HG03097 (cell line): Measurements from ENCODE around the gene PPIP5K1.
A peak's percentile ranks its signal among the peaks of the same experiment; 100 is the strongest.

Experiments used
- ATAC-seq: cut with Tn5 transposase; IDR thresholded peaks from one replicate; pipeline ENCODE4 v1.9.1; 2021; ENCODE audit not compliant: unreplicated experiment, low FRiP score

PPIP5K1 gene

GRCh38 chr15:43492673-43493601 lies 97.1 kb downstream of the PPIP5K1 start, which contains the start of gene TP53BP1:
TSS of gene TP53BP1 (minus strand) at chr15:43493156. CDS start at chr15:43493043, 113 bp downstream.
- peak; percentile 94 for ATAC-seq

DNA sequence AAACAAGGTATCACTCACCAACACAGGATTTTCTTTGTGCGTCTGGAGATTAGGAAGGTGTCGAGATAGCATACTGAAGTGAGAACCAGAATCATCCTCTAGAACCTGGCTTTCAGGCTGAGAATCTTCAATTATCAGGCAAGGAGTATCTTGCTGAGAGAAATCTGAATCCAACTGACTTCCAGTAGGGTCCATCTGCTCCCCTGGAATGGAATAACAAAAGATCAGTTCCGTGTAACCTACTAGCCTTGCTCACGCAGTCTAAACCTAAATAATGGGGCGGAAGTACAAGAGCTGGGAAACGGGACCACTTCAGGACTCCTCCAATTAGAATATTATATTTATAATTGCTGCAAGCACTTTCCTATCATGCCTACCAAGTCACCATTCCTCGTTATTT lies 97.7 kb downstream of the PPIP5K1 start:
- no peak for ATAC-seq

- no peak for ATAC-seq
Measured at GRCh38 chr15:43489191-43489590, 100.8 kb downstream of the PPIP5K1 start.

DNA sequence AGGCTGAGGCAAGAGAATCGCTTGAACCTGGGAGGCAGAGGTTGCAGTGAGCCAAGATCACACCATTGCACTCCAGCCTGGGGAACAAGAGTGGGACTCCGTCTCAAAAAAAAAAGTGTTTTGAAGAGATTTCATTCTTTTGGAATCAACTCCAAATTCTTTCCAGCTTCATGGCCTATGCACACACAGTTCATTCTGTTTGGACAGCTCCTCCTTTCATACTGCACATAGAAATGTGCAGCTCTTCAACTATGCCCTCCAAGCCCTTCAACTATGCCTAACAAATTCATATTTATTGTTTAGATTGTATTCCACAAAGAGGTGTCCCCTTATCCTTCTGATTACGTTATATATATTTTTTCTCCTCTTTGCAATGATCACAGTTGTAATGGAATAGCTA lies 101.2 kb downstream of the PPIP5K1 start:
- ATAC-seq = no peak

- no peak for ATAC-seq
Measured at GRCh38 chr15:43487271-43487895, 102.6 kb downstream of the PPIP5K1 start.

DNA sequence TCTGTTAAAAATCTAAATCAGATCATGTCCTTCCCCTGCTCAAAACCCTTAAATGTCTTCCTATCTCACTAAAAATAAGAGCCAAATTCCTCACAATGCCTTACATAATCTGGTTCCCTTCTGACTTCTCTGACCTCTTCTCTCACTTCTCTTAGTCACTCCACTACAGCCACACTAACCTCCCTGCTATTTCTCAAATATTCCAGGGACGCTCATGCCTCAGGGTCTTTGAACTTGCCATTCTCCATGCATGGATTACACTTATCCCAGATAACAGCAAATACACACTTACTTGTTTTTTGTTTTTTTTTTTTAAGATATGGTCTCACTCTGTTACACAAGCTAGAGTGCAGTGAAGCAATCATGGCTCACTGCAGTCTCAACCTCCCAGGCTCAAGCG lies 105.6 kb downstream of the PPIP5K1 start:
- no peak for ATAC-seq
